ENCODE measurements around the gene TERT. TPM values are rescaled to one million over a fixed set of nuclear protein-coding genes. Genes with fewer than 3 reads are reported as not detected.

The TERT gene
- total RNA-seq, 2 donors from 2014 or later, result not detected

GRCh38 chr5:1325870-1326531 lies 31.1 kb upstream of the TERT start:
- Histone ChIP-seq H3K27ac (peak overlapping the region in 1 of 4 donors; percentile 48), H3K9me3 (no peaks in the 10 kb centered on the region), H3K36me3 (replicated peaks in 1 of 2; ENCODE audit: insufficient read depth in 1 of 2, low read depth in 2 of 2) (peaks cover 0 to 33% of the 10 kb centered on the region in 2 donors), H3K4me3 (no peak overlapping the region), H3K4me1 (no peaks in the 10 kb centered on the region), H3K27me3 (no peaks in the 10 kb centered on the region)
- no peak for ATAC-seq
- WGBS, 2 donors, result 84 to 86% methylated on average over 18 to 22 of the region's 22 CpGs
- intact Hi-C loops (cut with DNase I), result no loop called here
- peak in 1 of 4 donors; percentile 8 for DNase-seq
- TF ChIP-seq CTCF (IDR thresholded peaks at IDR 0.05), result no peak
- no peak for TF ChIP-seq POLR2A (IDR thresholded peaks at IDR 0.05)

- intact Hi-C loops (cut with DNase I), result no loop called here
- 90 to 93% methylated on average over 7 to 17 of the region's 17 CpGs for WGBS, 2 donors
- no peak for ATAC-seq
- peaks cover 0 to 36% of the 10 kb centered on the region in 2 donors for H3K36me3 ChIP-seq (replicated peaks in 1 of 2; ENCODE audit: insufficient read depth in 1 of 2, low read depth in 2 of 2)
- H3K27ac ChIP-seq, result no peak overlapping the region
- DNase-seq, result peak in 1 of 4 donors; percentile 11
- H3K4me3 ChIP-seq, result no peak overlapping the region
- H3K4me1 ChIP-seq, result no peaks in the 10 kb centered on the region
- H3K9me3 ChIP-seq, result no peaks in the 10 kb centered on the region
- no peaks in the 10 kb centered on the region for H3K27me3 ChIP-seq
- TF ChIP-seq CTCF (IDR thresholded peaks at IDR 0.05) (no peak), POLR2A (IDR thresholded peaks at IDR 0.05) (no peak)
These were observed 30.4 kb upstream of the TERT start for GRCh38 chr5:1325191-1325741.

GRCh38 chr5:1324719-1325190 lies 29.9 kb upstream of the TERT start:
- H3K27me3 ChIP-seq, result no peaks in the 10 kb centered on the region
- peaks cover 0 to 37% of the 10 kb centered on the region in 2 donors for H3K36me3 ChIP-seq (replicated peaks in 1 of 2; ENCODE audit: insufficient read depth in 1 of 2, low read depth in 2 of 2)
- intact Hi-C loops (cut with DNase I), result no loop called here
- H3K4me1 ChIP-seq, result no peaks in the 10 kb centered on the region
- no peaks in the 10 kb centered on the region for H3K9me3 ChIP-seq
- 91 to 92% methylated on average over 11 to 17 of the region's 17 CpGs for WGBS, 2 donors
- ATAC-seq (no peak), DNase-seq (peak in 1 of 4 donors; percentile 8)
- H3K4me3 ChIP-seq, result no peak overlapping the region
- H3K27ac ChIP-seq, result no peak overlapping the region
- no peak for TF ChIP-seq CTCF (IDR thresholded peaks at IDR 0.05)
- no peak for TF ChIP-seq POLR2A (IDR thresholded peaks at IDR 0.05)

- intact Hi-C loops (cut with DNase I), result no loop called here
- 92 to 98% methylated on average over 15 of the region's 15 CpGs for WGBS, 2 donors
- ATAC-seq (no peak), DNase-seq (peak in 1 of 4 donors; percentile 6)
- Histone ChIP-seq H3K27ac (no peak overlapping the region), H3K9me3 (no peaks in the 10 kb centered on the region), H3K4me1 (no peaks in the 10 kb centered on the region), H3K36me3 (replicated peaks in 1 of 2; ENCODE audit: insufficient read depth in 1 of 2, low read depth in 2 of 2) (peaks cover 0 to 41% of the 10 kb centered on the region in 2 donors), H3K4me3 (no peak overlapping the region), H3K27me3 (no peaks in the 10 kb centered on the region)
- TF ChIP-seq CTCF (IDR thresholded peaks at IDR 0.05) (no peak), POLR2A (IDR thresholded peaks at IDR 0.05) (no peak)
These were observed 29.4 kb upstream of the TERT start for GRCh38 chr5:1324301-1324700.

Data from body of pancreas (tissue), 4 donors.